H9 (cell line): ENCODE data around the gene AKAP12. TPM values are rescaled to one million over a fixed set of nuclear protein-coding genes. Genes with fewer than 3 reads are reported as not detected.

ENCODE experiments used
- DNase-seq: peaks from one replicate; pipeline ENCODE4 v3.0.0-alpha.2; 2017
- H2AFZ ChIP-seq: one replicate; pipeline ENCODE4 v1.6.1; 2013; ENCODE audit warnings: mild to moderate bottlenecking, low read length, control low read depth, moderate library complexity
- H2AK5ac ChIP-seq: 2 replicates; pipeline ENCODE4 v1.6.1; 2013; ENCODE audit warnings: low read length, control low read depth, mixed read lengths; ENCODE audit not compliant: insufficient read length
- H2BK120ac ChIP-seq: one replicate; pipeline ENCODE4 v1.6.1; 2013; ENCODE audit warnings: low read depth, mild to moderate bottlenecking, low read length, control low read depth, inconsistent platforms; ENCODE audit not compliant: poor library complexity, severe bottlenecking
- H2BK12ac ChIP-seq: 2 replicates; pipeline ENCODE4 v1.6.1; 2013; ENCODE audit warnings: low read length, control low read depth, mixed read lengths, low read depth; ENCODE audit not compliant: insufficient read length
- H2BK15ac ChIP-seq: 2 replicates; pipeline ENCODE4 v1.6.1; 2013; ENCODE audit warnings: low read depth, low read length, control low read depth
- H2BK20ac ChIP-seq: one replicate; pipeline ENCODE4 v1.6.1; 2013; ENCODE audit warnings: low read depth, mild to moderate bottlenecking, low read length, control low read depth, inconsistent platforms; ENCODE audit not compliant: poor library complexity, severe bottlenecking
- H2BK5ac ChIP-seq: 2 replicates; pipeline ENCODE4 v1.6.1; 2013; ENCODE audit warnings: low read length, control low read depth, mixed read lengths; ENCODE audit not compliant: insufficient read length
- H3K14ac ChIP-seq: 2 replicates; pipeline ENCODE4 v1.6.1; 2013; ENCODE audit warnings: low read length, control low read depth; ENCODE audit not compliant: insufficient read depth
- H3K18ac ChIP-seq: 2 replicates; pipeline ENCODE4 v1.6.1; 2013; ENCODE audit warnings: low read depth, mild to moderate bottlenecking, mixed read lengths, low read length, control low read depth; ENCODE audit not compliant: insufficient read length
- H3K23ac ChIP-seq: 2 replicates; pipeline ENCODE4 v1.6.1; 2013; ENCODE audit warnings: low read length, control low read depth, mixed read lengths, low read depth; ENCODE audit not compliant: insufficient read length
- H3K23me2 ChIP-seq: 2 replicates; pipeline ENCODE4 v1.6.1; 2013; ENCODE audit warnings: low read depth, mild to moderate bottlenecking, mixed read lengths, low read length, control low read depth; ENCODE audit not compliant: insufficient read length, poor library complexity, severe bottlenecking
- H3K27ac ChIP-seq: 2 replicates; pipeline ENCODE4 v1.5.1; 2013; ENCODE audit warnings: low read length, control low read depth, mixed read lengths, low read depth; ENCODE audit not compliant: insufficient read length
- H3K27me3 ChIP-seq: 2 replicates; pipeline ENCODE4 v1.6.1; 2013; ENCODE audit warnings: low read length, control low read depth, inconsistent platforms; ENCODE audit not compliant: insufficient read depth
- H3K4ac ChIP-seq: 2 replicates; pipeline ENCODE4 v1.6.1; 2013; ENCODE audit warnings: low read depth, mild to moderate bottlenecking, control low read depth, inconsistent platforms, low read length, moderate library complexity
- H3K4me1 ChIP-seq: 2 replicates; pipeline ENCODE4 v1.6.1; 2013; ENCODE audit warnings: low read length, control low read depth, inconsistent platforms; ENCODE audit not compliant: insufficient read depth
- H3K4me2 ChIP-seq: 2 replicates; pipeline ENCODE4 v1.6.1; 2013; ENCODE audit warnings: low read length, control low read depth, mixed read lengths; ENCODE audit not compliant: insufficient read length, insufficient read depth
- H3K56ac ChIP-seq: 2 replicates; pipeline ENCODE4 v1.6.1; 2013; ENCODE audit warnings: low read depth, mild to moderate bottlenecking, mixed read lengths, low read length, control low read depth; ENCODE audit not compliant: insufficient read length
- H3K79me1 ChIP-seq: 2 replicates; pipeline ENCODE4 v1.6.1; 2013; ENCODE audit warnings: low read depth, mild to moderate bottlenecking, moderate library complexity, low read length, control low read depth, inconsistent platforms; ENCODE audit not compliant: insufficient read depth, poor library complexity, severe bottlenecking
- H3K79me2 ChIP-seq: 2 replicates; pipeline ENCODE4 v1.6.1; 2013; ENCODE audit warnings: low read length, control low read depth, inconsistent platforms; ENCODE audit not compliant: insufficient read depth
- H3K9ac ChIP-seq: 2 replicates; pipeline ENCODE4 v1.6.1; 2013; ENCODE audit warnings: low read length, control low read depth, mixed read lengths; ENCODE audit not compliant: insufficient read length; ENCODE audit errors: extremely low read depth
- H3K9me3 ChIP-seq: one replicate; pipeline ENCODE4 v1.6.1; 2013; ENCODE audit warnings: low read depth, low read length, inconsistent platforms; ENCODE audit not compliant: control insufficient read depth
- H3T11ph ChIP-seq: one replicate; pipeline ENCODE4 v1.6.1; 2013; ENCODE audit warnings: mild to moderate bottlenecking, low read length, control low read depth, inconsistent platforms
- H4K20me1 ChIP-seq: one replicate; pipeline ENCODE4 v1.6.1; 2013; ENCODE audit not compliant: control insufficient read depth, insufficient read length, insufficient read depth
- H4K5ac ChIP-seq: 2 replicates; pipeline ENCODE4 v1.6.1; 2013; ENCODE audit warnings: low read depth, mild to moderate bottlenecking, mixed read lengths, low read length, control low read depth; ENCODE audit not compliant: insufficient read length
- H4K8ac ChIP-seq: replicated peaks from 2 replicates; pipeline ENCODE4 v1.6.1; 2013; ENCODE audit warnings: low read length, control low read depth, mixed read lengths, low read depth; ENCODE audit not compliant: insufficient read length
- H4K91ac ChIP-seq: 2 replicates; pipeline ENCODE4 v1.6.1; 2013; ENCODE audit warnings: low read depth, mild to moderate bottlenecking, moderate library complexity, mixed read lengths, low read length, control low read depth; ENCODE audit not compliant: insufficient read length
- H3K27ac Mint-ChIP-seq, 3 experiments: 2 replicates in 2 of 3; 3 replicates in 1 of 3; pipeline ENCODE4 v1.8.0; 2020 to 2021; ENCODE audit warnings: mixed read lengths in 3 of 3, mild to moderate bottlenecking in 1 of 3, moderate library complexity in 1 of 3
- H3K27me3 Mint-ChIP-seq: 2 replicates; pipeline ENCODE4 v1.8.0; 2021; ENCODE audit warnings: low read depth, mild to moderate bottlenecking, moderate library complexity, mixed read lengths
- H3K36me3 Mint-ChIP-seq, 3 experiments: 2 replicates in 2 of 3; 3 replicates in 1 of 3; pipeline ENCODE4 v1.8.0; 2020 to 2021; ENCODE audit warnings: low read depth in 3 of 3, mixed read lengths in 3 of 3; ENCODE audit not compliant: insufficient read depth in 1 of 3
- H3K4me1 Mint-ChIP-seq, 2 experiments: 2 replicates each; pipeline ENCODE4 v1.8.0; 2020; ENCODE audit warnings: mixed read lengths in 2 of 2
- H3K4me3 Mint-ChIP-seq, 2 experiments: 2 replicates in 1 of 2; 3 replicates in 1 of 2; pipeline ENCODE4 v1.8.0; 2020 to 2021; ENCODE audit warnings: mild to moderate bottlenecking in 2 of 2, mixed read lengths in 2 of 2, moderate library complexity in 1 of 2
- H3K9me3 Mint-ChIP-seq, 2 experiments: 2 replicates in 1 of 2; 3 replicates in 1 of 2; pipeline ENCODE4 v1.8.0; 2020; ENCODE audit warnings: mild to moderate bottlenecking in 2 of 2, mixed read lengths in 2 of 2, moderate library complexity in 1 of 2
- WGBS: extraction: QIAGEN DNeasy Blood & Tissue Kit; methylation state at CpG from one replicate; pipeline ENCODE4 v1.1.7; 2013; ENCODE audit warnings: missing lambda C conversion rate, low lambda C conversion rate, mixed read lengths; ENCODE audit not compliant: insufficient read length; ENCODE audit errors: extremely low coverage; 5-methylcytosine and 5-hydroxymethylcytosine counted together
- total RNA-seq: library from RNA; stranded (reverse); gene quantifications from 2 replicates; pipeline ENCODE4 v1.2.1, GENCODE V29; 2021
- TF ChIP-seq, protein P1 (sequence below): fragments of 200-600 bp; sonication (generic); conservative IDR thresholded peaks from 3 replicates; pipeline ENCODE4 v1.8.0; 2021; ENCODE audit warnings: antibody characterized with exemption, mild to moderate bottlenecking

The AKAP12 gene
- total RNA-seq, 1 experiment from 2014 or later = 52.3 TPM

DNA sequence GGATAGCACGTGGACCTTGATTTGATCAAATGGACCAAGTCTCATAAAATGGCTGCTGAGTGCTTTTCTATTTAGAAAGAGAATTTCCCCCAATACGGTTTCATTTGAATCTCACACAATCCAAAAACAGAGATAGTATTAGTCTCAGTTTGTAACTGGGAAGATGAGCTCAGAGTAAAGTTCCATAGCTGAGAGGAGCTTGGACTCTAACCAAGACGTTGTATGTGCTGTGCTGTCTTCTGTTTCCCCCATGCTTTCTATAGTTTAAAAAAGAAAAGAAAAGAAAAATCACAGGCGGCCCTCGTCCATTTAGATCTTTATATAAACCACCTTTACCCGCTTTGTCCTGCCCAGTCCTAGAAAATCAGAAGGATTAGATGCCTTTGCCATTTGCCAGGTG is 58.1 kb downstream of the AKAP12 start:
- Histone ChIP-seq H4K5ac (no peak overlapping the region), H4K8ac (no peak overlapping the region), H2BK12ac (no peak overlapping the region), H2BK5ac (no peak overlapping the region), H3K23ac (no peak overlapping the region), H2BK15ac (no peak overlapping the region), H3K4me1 (no peaks in the 10 kb centered on the region), H3T11ph (no peak overlapping the region), H2AK5ac (no peak overlapping the region), H3K4me2 (no peak overlapping the region), H3K18ac (no peak overlapping the region), H3K23me2 (no peaks in the 10 kb centered on the region), H3K4ac (no peak overlapping the region), H3K9me3 (no peaks in the 10 kb centered on the region), H4K20me1 (no peaks in the 10 kb centered on the region), H3K79me2 (no peaks in the 10 kb centered on the region), H2BK120ac (no peak overlapping the region), H3K9ac (no peak overlapping the region), H3K27me3 (no peaks in the 10 kb centered on the region), H2AFZ (no peak overlapping the region), H3K27ac (no peak overlapping the region), H3K14ac (no peak overlapping the region), H3K56ac (no peak overlapping the region), H4K91ac (no peak overlapping the region), H2BK20ac (no peak overlapping the region), H3K79me1 (no peaks in the 10 kb centered on the region)
- H3K4me3 Mint-ChIP-seq = no peak overlapping the region
- peaks cover 3 to 18% of the 10 kb centered on the region in 2 experiments for H3K4me1 Mint-ChIP-seq
- H3K36me3 Mint-ChIP-seq = no peaks in the 10 kb centered on the region; a peak in 1 of 7 replicates
- H3K27me3 Mint-ChIP-seq = no peaks in the 10 kb centered on the region
- no peak overlapping the region; a peak in 1 of 7 replicates for H3K27ac Mint-ChIP-seq
- TF ChIP-seq, protein P1, sequence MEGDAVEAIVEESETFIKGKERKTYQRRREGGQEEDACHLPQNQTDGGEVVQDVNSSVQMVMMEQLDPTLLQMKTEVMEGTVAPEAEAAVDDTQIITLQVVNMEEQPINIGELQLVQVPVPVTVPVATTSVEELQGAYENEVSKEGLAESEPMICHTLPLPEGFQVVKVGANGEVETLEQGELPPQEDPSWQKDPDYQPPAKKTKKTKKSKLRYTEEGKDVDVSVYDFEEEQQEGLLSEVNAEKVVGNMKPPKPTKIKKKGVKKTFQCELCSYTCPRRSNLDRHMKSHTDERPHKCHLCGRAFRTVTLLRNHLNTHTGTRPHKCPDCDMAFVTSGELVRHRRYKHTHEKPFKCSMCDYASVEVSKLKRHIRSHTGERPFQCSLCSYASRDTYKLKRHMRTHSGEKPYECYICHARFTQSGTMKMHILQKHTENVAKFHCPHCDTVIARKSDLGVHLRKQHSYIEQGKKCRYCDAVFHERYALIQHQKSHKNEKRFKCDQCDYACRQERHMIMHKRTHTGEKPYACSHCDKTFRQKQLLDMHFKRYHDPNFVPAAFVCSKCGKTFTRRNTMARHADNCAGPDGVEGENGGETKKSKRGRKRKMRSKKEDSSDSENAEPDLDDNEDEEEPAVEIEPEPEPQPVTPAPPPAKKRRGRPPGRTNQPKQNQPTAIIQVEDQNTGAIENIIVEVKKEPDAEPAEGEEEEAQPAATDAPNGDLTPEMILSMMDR = no peak
- DNase-seq = no peak
- WGBS = no CpG with 5 or more reads among the region's 6 CpGs
- H3K9me3 Mint-ChIP-seq = no peaks in the 10 kb centered on the region
